Panc1 (cell line): ENCODE results near the gene CHPT1.

Experiments used
- CTCF ChIP-seq: fragments of 450-650 bp; IDR thresholded peaks from 2 replicates; pipeline ENCODE4 v1.5.1; 2017; ENCODE audit warnings: mild to moderate bottlenecking
- SIN3A ChIP-seq: IDR thresholded peaks from 2 replicates; pipeline ENCODE4 v1.6.1; 2012; ENCODE audit warnings: low read depth, mild to moderate bottlenecking, low read length, moderate library complexity, borderline replicate concordance; ENCODE audit not compliant: insufficient read depth
- TF ChIP-seq, protein P1 (sequence below), 2 experiments: IDR thresholded peaks; 2 replicates each; pipeline ENCODE4 v1.6.1; 2011 to 2012; ENCODE audit warnings: low read depth in 2 of 2, control low read depth in 1 of 2, low read length in 1 of 2, mild to moderate bottlenecking in 1 of 2, moderate library complexity in 1 of 2; ENCODE audit not compliant: insufficient read depth in 1 of 2

GRCh38 chr12:101738920-101739665 lies 41.7 kb downstream of the CHPT1 start, which contains the start of gene SYCP3:
- TF ChIP-seq CTCF = no peak
- TF ChIP-seq SIN3A = no peak
- TF ChIP-seq, protein P1, sequence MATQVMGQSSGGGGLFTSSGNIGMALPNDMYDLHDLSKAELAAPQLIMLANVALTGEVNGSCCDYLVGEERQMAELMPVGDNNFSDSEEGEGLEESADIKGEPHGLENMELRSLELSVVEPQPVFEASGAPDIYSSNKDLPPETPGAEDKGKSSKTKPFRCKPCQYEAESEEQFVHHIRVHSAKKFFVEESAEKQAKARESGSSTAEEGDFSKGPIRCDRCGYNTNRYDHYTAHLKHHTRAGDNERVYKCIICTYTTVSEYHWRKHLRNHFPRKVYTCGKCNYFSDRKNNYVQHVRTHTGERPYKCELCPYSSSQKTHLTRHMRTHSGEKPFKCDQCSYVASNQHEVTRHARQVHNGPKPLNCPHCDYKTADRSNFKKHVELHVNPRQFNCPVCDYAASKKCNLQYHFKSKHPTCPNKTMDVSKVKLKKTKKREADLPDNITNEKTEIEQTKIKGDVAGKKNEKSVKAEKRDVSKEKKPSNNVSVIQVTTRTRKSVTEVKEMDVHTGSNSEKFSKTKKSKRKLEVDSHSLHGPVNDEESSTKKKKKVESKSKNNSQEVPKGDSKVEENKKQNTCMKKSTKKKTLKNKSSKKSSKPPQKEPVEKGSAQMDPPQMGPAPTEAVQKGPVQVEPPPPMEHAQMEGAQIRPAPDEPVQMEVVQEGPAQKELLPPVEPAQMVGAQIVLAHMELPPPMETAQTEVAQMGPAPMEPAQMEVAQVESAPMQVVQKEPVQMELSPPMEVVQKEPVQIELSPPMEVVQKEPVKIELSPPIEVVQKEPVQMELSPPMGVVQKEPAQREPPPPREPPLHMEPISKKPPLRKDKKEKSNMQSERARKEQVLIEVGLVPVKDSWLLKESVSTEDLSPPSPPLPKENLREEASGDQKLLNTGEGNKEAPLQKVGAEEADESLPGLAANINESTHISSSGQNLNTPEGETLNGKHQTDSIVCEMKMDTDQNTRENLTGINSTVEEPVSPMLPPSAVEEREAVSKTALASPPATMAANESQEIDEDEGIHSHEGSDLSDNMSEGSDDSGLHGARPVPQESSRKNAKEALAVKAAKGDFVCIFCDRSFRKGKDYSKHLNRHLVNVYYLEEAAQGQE (IDR thresholded peaks at IDR 0.05; ENCODE audit: insufficient read depth in 1 of 2, low read depth in 2 of 2, low read length in 1 of 2) = no peak
